ENCODE data around the gene TMEM150A.

TMEM150A gene

DNA sequence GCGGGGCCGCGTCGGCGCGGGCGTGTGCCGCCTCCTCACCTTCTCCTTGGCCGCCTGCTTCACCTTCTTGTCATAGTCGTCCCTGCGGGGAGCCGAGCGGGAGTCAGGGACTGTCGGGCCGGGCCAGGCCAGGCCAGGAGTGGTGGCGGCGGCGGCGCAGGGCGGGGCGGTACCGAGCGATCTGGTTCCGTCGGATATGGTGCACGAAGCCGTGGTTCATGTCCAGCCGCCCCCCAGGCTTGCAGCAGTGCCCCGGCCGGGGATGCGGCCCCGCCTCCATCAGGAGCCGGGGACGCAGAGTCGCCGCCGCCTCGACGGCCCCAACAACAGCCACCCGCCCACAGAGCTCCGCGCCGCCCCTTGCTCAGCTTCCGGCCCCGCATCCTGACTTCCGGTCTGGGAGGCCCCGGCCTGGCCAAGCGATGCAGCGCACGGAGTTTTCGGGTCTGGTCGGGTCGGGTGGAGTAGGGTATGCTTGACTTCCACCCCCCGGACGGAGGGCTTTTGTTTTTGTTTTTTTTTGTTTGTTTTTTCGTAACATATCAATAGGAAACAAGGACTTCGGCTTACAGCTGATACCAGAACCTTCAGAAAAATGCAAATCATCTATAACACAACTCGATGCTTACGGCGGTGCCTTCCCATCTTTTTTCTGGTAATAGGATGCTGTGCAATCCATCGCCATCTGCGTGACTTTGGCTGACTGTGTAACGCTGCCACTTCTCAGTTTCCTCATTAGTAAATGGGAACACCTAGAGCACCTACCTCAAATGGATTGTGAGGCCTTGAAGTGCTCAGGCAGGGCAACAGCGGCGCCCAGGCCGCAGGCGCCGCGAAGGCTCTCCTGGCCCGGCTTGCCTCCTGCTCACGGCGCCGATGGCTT lies 9.4 kb upstream of the TMEM150A start, which contains the start of gene C2orf68:
Gene C2orf68 (minus strand): TSS at position 362 of the 883 bp plus-strand sequence. CDS start 82 bp downstream, at position 280.
- peak within 1 kb of the TSS; percentile 91 for H3K27ac ChIP-seq
- TF ChIP-seq CTCF (IDR thresholded peaks at IDR 0.05) (no peak), ZFX (IDR thresholded peaks at IDR 0.05; ENCODE audit: borderline replicate concordance) (no peak)

- H3K27ac ChIP-seq = peak overlapping the region; percentile 91
These were observed 8.8 kb upstream of the TMEM150A start for GRCh38 chr2:85611217-85611704.

GRCh38 chr2:85607268-85608215 lies 5.0 kb upstream of the TMEM150A start:
- H3K27ac ChIP-seq = peak overlapping the region; percentile 36; the same call in 1 of the 2 replicates
- TF ChIP-seq ZFX (IDR thresholded peaks at IDR 0.05; ENCODE audit: borderline replicate concordance) (no peak), CTCF (IDR thresholded peaks at IDR 0.05) (no peak)

More at GRCh38 chr2:85611217-85611704, 8.8 kb upstream of the TMEM150A start:
- TF ChIP-seq CTCF (IDR thresholded peaks at IDR 0.05) = no peak

GRCh38 chr2:85606116-85606455 lies 3.6 kb upstream of the TMEM150A start:
- H3K27ac ChIP-seq = 0 out of 2 replicates have a peak overlapping the region, but pooled peaks have one; percentile 14
- TF ChIP-seq CTCF (IDR thresholded peaks at IDR 0.05) = no peak
- TF ChIP-seq ZFX (IDR thresholded peaks at IDR 0.05; ENCODE audit: borderline replicate concordance) = no peak

DNA sequence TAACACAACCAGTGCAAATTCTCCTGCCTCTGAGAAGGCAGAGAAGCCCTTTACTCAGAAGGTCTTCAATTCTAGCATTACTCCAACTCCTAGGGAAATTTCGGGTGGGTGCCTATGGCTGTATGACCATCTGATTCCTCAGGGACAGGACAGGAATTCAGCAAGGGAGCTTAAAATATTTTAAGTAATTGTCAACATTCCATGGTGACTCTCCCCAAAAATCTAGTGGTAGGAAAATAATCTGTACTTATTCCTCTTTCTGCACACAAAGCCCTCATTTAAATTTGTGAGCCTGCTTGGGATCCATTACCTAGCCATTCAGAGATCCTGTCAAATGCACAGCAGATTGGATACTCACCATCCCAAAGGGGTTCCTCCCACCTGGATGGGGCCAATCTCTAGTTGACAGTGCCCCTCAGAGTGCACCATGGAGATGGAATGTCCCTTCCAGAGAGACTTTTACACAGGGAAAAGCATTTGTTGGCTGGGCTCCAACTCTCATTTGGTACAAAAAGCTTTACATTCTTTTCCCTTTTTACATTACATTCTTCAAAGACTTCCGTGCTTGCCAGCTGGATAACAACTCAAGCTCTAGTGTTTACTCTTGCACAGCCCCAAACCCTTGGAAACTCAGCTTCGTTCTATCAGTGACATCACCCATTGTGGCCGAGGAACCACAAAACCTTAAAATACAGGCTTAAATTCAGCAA lies 3.1 kb upstream of the TMEM150A start:
- TF ChIP-seq ZFX (IDR thresholded peaks at IDR 0.05; ENCODE audit: borderline replicate concordance) = no peak
- no peak for TF ChIP-seq CTCF (IDR thresholded peaks at IDR 0.05)
- peak overlapping the region; percentile 14; the same call in 1 of the 2 replicates for H3K27ac ChIP-seq

GRCh38 chr2:85604568-85605339 lies 2.3 kb upstream of the TMEM150A start:
- 0 out of 2 replicates have a peak overlapping the region, but pooled peaks have one; percentile 80 for H3K27ac ChIP-seq
- TF ChIP-seq CTCF (IDR thresholded peaks at IDR 0.05) (no peak), ZFX (IDR thresholded peaks at IDR 0.05; ENCODE audit: borderline replicate concordance) (no peak)

DNA sequence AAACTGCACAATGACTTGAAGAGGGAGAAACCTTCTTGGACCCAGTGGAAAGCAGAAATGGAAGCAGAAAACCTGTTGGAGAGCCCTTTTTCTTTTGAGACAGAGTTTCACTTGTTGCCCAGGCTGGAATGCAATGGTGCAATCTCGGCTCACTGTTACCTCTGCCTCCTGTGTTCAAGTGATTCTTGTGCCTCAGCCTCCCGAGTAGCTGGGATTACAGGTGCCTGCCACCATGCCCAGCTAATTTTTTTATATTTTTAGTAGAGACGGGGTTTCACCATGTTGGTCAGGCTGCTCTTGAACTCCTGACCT lies 1.6 kb upstream of the TMEM150A start:
- peak overlapping the region; percentile 80 for H3K27ac ChIP-seq
